Subcutaneous adipose tissue (tissue), 4 donors: ENCODE measurements around the gene ITGAD. TPM values are rescaled to one million over a fixed set of nuclear protein-coding genes. Genes with fewer than 3 reads are reported as not detected.

Experiments used
- CTCF ChIP-seq: fragments of 450-650 bp; IDR thresholded peaks from one replicate; pipeline ENCODE4 v1.5.1; 2016; ENCODE audit warnings: low read depth, mild to moderate bottlenecking, control low read depth, antibody characterized with exemption, moderate library complexity
- total RNA-seq, 4 donors: library from RNA; depleted of rRNA; stranded (reverse); fragments of >200 nt; gene quantifications; one replicate each; pipeline ENCODE4 v1.1.0, GENCODE V29; 2016

ITGAD gene
- total RNA-seq, 4 donors from 2014 or later = 0.22 to 0.68 (median 0.65) TPM; not detected in 1

DNA sequence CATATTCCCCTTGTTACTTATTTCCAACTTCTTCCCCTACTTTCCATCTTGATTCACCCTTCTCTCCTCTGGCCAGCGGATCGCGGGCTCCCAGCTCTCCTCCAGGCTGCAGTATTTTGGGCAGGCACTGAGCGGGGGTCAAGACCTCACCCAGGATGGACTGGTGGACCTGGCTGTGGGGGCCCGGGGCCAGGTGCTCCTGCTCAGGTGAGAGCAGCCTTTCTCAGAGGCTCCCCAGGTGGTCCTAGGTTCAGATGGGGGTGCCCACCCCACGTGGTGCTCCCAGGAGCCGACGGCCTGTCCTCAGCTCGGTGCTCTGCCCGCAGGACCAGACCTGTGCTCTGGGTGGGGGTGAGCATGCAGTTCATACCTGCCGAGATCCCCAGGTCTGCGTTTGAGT, 22.1 kb upstream of the ITGAD start:
- TF ChIP-seq CTCF = no peak

DNA sequence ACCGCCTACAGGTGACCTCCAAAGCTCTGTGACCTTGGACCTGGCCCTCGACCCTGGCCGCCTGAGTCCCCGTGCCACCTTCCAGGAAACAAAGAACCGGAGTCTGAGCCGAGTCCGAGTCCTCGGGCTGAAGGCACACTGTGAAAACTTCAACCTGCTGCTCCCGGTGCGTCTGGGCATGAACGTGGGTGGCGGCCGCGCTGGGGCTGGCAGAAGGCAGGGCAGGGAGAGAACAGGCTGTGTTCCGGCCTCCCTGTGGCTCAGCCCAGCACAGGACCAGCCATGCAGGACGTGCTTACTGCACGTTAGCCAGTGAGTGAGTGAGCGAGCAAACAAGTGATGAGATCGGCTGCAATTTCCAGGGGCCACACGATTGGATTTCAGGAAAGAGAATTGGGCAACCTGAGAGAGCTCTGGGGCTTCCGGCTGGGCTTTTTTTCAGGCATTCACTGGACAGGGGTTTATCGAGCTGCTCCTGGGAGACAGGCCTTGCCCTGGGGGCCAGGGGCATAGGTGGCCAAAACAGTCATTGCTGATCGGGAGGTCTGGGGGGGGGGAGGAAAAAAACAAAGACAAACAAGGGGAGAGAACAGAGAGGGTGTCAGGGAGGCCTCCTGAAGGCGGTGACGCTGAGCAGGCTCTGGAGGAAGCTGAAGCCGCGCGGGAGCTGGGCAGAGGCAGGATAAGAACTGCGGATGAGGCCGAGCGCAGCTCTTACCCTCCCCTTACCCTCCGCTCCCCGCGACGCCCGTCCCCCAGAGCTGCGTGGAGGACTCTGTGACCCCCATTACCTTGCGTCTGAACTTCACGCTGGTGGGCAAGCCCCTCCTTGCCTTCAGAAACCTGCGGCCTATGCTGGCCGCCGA, 21.3 kb upstream of the ITGAD start:
- no peak for TF ChIP-seq CTCF

DNA sequence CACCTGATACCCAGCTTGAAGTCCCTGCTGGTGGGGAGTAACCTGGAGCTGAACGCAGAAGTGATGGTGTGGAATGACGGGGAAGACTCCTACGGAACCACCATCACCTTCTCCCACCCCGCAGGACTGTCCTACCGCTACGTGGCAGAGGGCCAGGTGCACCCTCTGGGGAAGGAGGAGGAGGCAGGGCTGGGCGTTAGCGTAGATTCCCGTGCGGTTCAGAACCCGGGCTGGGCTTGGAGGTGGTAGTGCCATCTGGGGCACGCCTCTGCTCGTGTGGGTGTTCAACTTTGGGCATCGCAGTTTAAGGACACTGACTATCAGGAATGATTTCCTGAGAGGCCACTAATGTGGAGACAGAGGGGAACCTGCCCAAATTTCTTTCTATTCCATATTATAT, 19.9 kb upstream of the ITGAD start:
- TF ChIP-seq CTCF = no peak

DNA sequence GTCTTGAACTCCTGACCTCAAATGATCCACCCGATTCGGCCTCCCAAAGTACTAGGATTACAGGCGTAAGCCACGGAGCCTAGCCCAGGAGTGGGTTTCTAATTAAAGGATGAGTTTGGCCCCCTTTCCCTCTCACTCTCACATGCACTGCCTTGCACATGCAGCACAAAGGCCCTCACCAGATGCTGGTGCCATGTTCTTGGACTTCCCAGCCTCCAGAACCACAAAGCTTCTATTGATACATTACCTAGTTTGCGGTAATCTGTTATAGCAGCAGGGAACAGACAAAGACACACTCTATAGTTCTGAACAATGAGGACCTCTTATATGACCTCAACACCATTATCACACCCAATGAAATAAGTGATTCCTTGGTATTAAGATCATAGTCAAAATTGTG, 17.9 kb upstream of the ITGAD start:
- no peak for TF ChIP-seq CTCF

DNA sequence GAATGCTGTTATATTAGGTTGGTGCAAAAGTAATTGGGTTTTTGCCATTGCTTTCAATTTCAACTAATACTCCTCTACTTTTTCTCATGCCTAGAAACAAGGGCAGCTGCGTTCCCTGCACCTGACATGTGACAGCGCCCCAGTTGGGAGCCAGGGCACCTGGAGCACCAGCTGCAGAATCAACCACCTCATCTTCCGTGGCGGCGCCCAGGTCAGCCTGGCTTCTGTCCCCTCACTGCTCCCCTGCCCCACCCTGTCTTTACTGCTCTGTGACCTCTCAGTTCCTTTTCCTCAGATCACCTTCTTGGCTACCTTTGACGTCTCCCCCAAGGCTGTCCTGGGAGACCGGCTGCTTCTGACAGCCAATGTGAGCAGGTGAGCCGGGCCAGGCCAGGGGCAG, 16.4 kb upstream of the ITGAD start:
- no peak for TF ChIP-seq CTCF

DNA sequence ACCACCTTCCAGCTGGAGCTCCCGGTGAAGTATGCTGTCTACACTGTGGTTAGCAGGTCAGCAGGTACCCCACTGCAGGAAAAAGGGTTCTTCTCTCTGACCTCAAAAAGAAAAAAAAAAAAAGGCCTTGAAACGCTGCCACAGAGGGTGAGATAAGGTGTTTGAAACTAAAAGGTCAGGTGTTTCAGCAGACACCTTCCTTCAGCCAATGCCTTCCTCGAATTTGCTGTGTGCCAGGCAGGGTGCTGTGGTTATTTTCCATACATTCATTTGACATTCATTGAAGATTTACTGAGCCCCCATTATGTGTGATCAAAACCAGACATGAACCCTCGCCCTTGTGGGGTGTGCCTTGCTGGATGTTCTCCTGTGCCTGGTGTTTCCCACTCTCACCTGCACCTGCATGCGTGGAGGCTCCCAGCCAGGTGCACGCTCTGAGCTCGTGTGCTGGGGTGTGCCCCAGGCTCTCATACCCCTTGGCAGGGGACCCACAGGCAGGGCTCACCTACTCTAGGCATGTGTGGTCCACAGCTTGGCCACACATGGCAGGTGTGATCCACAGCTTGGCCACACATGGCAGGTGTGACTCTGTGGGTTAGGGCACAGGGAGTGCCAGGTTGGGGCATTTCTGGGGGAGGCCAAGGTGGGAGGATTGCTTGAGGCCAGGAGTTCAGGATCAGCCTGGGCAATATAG, 15.8 kb upstream of the ITGAD start:
- TF ChIP-seq CTCF = no peak

DNA sequence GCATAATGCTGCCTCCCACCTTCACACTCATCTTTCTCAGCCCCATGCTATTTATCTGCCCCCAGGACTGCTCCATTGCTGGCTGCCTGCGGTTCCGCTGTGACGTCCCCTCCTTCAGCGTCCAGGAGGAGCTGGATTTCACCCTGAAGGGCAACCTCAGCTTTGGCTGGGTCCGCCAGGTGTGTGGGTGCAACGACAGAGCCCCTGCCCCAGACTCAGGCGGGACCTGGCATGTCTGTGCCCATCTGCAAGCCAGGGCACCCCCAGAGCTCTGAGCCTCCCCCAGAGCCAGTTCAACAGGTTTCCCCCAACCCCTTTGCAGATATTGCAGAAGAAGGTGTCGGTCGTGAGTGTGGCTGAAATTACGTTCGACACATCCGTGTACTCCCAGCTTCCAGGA, 12.9 kb upstream of the ITGAD start:
- no peak for TF ChIP-seq CTCF
